ENCODE measurements around the gene TCTA. TPM values are rescaled to one million over a fixed set of nuclear protein-coding genes. Genes with fewer than 3 reads are reported as not detected.
A peak's percentile ranks its signal among the peaks of the same experiment; 100 is the strongest.

Gene TCTA
- total RNA-seq, 4 donors from 2014 or later, result 10.9 to 17.8 (median 16.0) TPM

GRCh38 chr3:49378249-49378895 is 33.9 kb upstream of the TCTA start:
- H3K27ac ChIP-seq, result peak overlapping the region in 2 of 4 donors; percentile 40 to 54
- H3K4me3 ChIP-seq, result no peak overlapping the region
- H3K9me3 ChIP-seq, result no peaks in the 10 kb centered on the region
- 46 to 60% methylated on average over 10 to 11 of the region's 11 CpGs for WGBS, 2 donors
- intact Hi-C loops (cut with DNase I), result no loop called here
- peaks cover 6 to 26% (median 16%) of the 10 kb centered on the region in 3 donors for H3K36me3 ChIP-seq
- H3K4me1 ChIP-seq, result peaks cover 6 to 58% (median 15%) of the 10 kb centered on the region in 3 donors
- no peaks in the 10 kb centered on the region for H3K27me3 ChIP-seq
- no peak for TF ChIP-seq POLR2A (IDR thresholded peaks at IDR 0.05)
- TF ChIP-seq, protein P1, sequence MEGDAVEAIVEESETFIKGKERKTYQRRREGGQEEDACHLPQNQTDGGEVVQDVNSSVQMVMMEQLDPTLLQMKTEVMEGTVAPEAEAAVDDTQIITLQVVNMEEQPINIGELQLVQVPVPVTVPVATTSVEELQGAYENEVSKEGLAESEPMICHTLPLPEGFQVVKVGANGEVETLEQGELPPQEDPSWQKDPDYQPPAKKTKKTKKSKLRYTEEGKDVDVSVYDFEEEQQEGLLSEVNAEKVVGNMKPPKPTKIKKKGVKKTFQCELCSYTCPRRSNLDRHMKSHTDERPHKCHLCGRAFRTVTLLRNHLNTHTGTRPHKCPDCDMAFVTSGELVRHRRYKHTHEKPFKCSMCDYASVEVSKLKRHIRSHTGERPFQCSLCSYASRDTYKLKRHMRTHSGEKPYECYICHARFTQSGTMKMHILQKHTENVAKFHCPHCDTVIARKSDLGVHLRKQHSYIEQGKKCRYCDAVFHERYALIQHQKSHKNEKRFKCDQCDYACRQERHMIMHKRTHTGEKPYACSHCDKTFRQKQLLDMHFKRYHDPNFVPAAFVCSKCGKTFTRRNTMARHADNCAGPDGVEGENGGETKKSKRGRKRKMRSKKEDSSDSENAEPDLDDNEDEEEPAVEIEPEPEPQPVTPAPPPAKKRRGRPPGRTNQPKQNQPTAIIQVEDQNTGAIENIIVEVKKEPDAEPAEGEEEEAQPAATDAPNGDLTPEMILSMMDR (IDR thresholded peaks at IDR 0.05), result no peak
- no peak for DNase-seq

- intact Hi-C loops (cut with DNase I), result no loop called here
- H3K36me3 ChIP-seq, result no peaks in the 10 kb centered on the region
- 41 to 56% methylated on average over 2 to 4 of the region's 5 CpGs for WGBS, 2 donors
- H3K4me1 ChIP-seq, result peaks cover 3 to 87% (median 10%) of the 10 kb centered on the region in 3 donors
- H3K27ac ChIP-seq, result no peak overlapping the region
- H3K9me3 ChIP-seq, result no peaks in the 10 kb centered on the region
- H3K27me3 ChIP-seq, result no peaks in the 10 kb centered on the region
- no peak overlapping the region for H3K4me3 ChIP-seq
- TF ChIP-seq, protein P1 (IDR thresholded peaks at IDR 0.05), result no peak
- no peak for TF ChIP-seq POLR2A (IDR thresholded peaks at IDR 0.05)
- DNase-seq, result no peak
These were observed 28.8 kb upstream of the TCTA start for GRCh38 chr3:49383387-49383786.

DNA sequence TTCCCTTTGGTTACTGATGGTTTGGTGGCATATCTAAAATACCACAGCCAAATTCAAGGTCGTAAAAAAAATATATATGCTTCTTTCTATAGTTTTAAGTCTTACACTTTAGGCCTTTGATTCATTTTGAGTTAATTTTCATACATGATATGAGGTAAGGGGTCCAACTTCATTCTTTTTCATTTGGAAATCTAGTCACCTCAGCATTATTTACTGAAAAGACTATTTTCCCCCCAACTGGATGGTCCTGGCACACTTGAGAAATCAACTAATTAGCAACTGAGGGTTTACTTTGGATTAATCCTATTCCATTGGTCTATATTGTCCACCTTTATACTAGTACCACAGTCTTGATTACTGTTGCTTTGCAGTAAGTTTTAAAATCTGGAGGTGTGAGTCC is 26.6 kb upstream of the TCTA start:
- Histone ChIP-seq H3K27ac (no peak overlapping the region), H3K9me3 (no peaks in the 10 kb centered on the region), H3K4me3 (no peak overlapping the region), H3K36me3 (peaks cover 0 to 7% (median 0%) of the 10 kb centered on the region in 3 donors), H3K27me3 (no peaks in the 10 kb centered on the region), H3K4me1 (peaks cover 0 to 87% (median 0%) of the 10 kb centered on the region in 3 donors)
- TF ChIP-seq, protein P1 (IDR thresholded peaks at IDR 0.05), result no peak
- no peak for TF ChIP-seq POLR2A (IDR thresholded peaks at IDR 0.05)
- intact Hi-C loops (cut with DNase I), result no loop called here
- DNase-seq, result no peak
- 82 to 90% methylated on average over 1 of the region's 1 CpG for WGBS, 2 donors

DNA sequence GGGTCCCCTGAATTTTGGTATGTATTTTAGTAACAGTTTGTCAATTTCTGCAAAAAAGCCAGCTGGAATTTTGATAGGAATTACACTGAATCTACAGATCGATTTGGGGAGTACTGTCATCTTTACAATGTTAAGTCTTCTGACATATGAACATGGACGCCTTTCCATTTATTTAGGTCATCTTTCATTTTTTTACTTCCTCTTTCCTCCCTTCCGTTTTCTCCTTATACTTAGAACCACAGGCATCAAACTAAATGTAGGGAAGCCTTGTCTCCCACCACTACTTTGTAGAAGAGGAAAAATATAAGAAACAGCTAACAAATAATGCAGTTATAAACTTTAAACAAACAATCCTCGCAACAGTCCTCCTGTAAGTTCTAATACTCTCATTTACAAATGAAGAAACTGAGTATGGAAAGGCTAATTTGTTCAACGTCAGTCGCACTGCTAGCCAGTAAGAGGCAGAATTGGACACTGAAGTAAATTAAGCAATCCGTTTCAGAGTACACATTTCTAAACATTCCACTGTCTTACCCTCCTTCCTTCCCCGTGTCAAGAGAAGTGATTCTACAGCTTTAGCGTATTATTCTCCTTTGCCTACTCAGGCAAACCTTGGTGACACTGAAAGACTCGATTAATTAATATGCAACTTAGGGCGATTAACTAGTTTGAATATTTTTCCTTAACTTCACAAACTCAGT is 26.0 kb upstream of the TCTA start:
- Histone ChIP-seq H3K9me3 (no peaks in the 10 kb centered on the region), H3K36me3 (peaks cover 0 to 7% (median 0%) of the 10 kb centered on the region in 3 donors), H3K27me3 (no peaks in the 10 kb centered on the region), H3K4me1 (peaks cover 0 to 87% (median 0%) of the 10 kb centered on the region in 3 donors), H3K27ac (peak overlapping the region in 2 of 4 donors; percentile 0 to 15), H3K4me3 (no peak overlapping the region)
- TF ChIP-seq, protein P1 (IDR thresholded peaks at IDR 0.05), result no peak
- TF ChIP-seq POLR2A (IDR thresholded peaks at IDR 0.05), result no peak
- DNase-seq, result no peak
- intact Hi-C loops (cut with DNase I), result no loop called here
- 71 to 74% methylated on average over 11 of the region's 11 CpGs for WGBS, 2 donors

GRCh38 chr3:49387721-49388120 is 24.5 kb upstream of the TCTA start:
- no peak for DNase-seq
- 89 to 92% methylated on average over 2 of the region's 2 CpGs for WGBS, 2 donors
- Histone ChIP-seq H3K9me3 (no peaks in the 10 kb centered on the region), H3K27me3 (no peaks in the 10 kb centered on the region), H3K27ac (peak overlapping the region in 1 of 4 donors; percentile 19), H3K4me3 (no peak overlapping the region), H3K4me1 (peaks cover 0 to 95% (median 3%) of the 10 kb centered on the region in 3 donors), H3K36me3 (peaks cover 0 to 13% (median 0%) of the 10 kb centered on the region in 3 donors)
- no peak for TF ChIP-seq POLR2A (IDR thresholded peaks at IDR 0.05)
- TF ChIP-seq, protein P1 (IDR thresholded peaks at IDR 0.05), result no peak
- intact Hi-C loops (cut with DNase I), result no loop called here

All from esophagus squamous epithelium (tissue), 5 donors.